ENCODE data around the gene LOC101059915.
"Not testable (repeated sequence)": the region's sequence is repeated elsewhere in the genome, so short reads cannot be mapped to it uniquely, and the experiment has no call there.

The LOC101059915 gene

DNA sequence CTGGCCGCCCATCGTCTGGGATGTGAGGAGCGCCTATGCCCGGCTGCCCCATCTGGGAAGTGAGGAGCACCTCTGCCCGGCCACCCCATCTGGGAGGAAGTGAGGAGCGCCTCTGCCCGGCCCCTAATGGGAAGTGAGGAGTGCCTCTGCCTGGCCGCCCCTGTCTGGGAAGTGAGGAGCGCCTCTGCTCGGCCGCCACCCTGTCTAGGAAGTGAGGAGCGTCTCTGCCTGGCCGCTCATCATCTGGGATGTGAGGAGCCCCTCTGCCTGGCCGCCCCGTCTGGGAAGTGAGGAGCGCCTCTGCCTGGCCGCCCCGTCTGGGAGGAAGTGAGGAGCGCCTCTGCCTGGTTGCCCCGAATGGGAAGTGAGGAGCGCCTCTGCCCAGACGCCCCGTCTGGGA, 8.3 kb downstream of the LOC101059915 start:
- not testable (repeated sequence) for DNase-seq (ENCODE audit: low spot score)

GRCh38 chrX:71676068-71676795, 8.9 kb downstream of the LOC101059915 start:
- not testable (repeated sequence) for DNase-seq (ENCODE audit: low spot score)

- not testable (repeated sequence) for DNase-seq (ENCODE audit: low spot score)
These were observed 9.8 kb downstream of the LOC101059915 start for GRCh38 chrX:71677195-71677594.

DNA sequence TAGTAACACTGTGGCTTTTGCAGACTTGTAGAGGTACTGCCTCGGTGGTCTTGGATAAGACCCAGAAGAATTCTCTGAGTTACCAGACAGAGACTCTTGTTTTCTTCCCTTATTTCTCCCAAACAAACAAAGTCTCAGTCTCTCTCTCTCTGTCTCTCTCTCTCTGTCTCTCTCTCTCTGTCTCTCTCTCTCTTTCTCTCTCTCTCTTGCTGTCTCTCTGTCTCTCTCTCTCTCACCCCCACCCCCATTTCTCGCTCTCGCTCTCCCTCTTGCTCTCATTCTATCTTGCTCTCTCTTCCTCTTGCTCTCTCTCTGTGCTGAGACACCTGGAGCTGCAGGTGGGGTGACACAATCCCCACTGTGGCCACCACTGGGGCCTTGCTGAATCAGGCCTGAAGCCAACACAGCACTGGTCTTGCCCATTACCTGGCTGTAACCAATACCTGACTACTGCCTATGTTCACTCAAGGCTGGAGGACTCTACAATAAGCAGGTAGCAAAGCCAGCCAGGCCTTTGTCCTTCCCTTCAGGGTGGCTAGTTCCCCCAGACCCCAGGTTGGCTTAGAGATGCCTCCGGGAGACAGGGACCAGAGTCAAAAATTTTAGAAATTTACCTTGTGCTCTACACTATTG, 12.3 kb downstream of the LOC101059915 start:
- no peak for DNase-seq (ENCODE audit: low spot score)

- not testable (repeated sequence) for DNase-seq (ENCODE audit: low spot score)
These were observed 29.5 kb downstream of the LOC101059915 start for GRCh38 chrX:71696641-71697465.

DNA sequence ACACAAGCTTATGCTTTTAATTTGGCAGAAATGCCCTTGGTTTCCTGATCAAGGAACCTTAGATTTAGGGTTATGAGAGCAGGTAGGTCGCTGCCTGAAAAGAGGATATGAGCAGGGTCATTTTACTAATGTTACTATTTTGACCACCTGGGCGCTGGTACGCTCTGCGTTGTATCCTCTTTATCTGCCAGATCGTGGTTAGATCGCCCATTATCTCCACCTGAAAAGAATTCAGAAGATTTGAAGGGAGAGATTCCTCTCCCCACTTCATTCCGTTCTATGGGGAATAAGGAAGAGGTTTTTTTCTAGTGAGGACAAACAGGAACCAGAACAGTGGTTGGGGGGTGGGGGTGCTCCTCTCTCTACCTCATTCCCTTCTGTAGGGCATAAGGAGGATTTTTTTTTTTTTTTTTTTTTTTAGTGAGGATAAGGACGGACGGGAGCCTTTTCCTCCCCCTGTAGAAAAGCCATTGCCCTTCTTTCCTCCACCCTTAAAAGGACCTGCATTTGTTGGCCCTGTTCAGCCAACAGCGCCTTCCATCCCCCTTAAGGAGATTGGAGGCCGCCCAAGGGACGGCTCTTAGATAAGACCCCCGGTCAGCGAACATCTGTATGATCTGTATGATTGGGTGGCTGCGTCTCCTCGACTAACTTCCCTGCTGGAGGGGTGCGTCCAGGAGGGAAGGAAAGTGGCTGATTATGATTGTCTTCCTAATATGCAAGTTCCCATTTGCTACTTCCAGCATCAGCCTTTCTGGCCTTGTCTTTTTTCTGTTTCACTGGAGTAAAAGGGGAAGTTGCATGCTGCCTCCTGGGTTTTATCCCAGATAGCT, 30.3 kb downstream of the LOC101059915 start:
- DNase-seq (ENCODE audit: low spot score): not testable (repeated sequence)

DNA sequence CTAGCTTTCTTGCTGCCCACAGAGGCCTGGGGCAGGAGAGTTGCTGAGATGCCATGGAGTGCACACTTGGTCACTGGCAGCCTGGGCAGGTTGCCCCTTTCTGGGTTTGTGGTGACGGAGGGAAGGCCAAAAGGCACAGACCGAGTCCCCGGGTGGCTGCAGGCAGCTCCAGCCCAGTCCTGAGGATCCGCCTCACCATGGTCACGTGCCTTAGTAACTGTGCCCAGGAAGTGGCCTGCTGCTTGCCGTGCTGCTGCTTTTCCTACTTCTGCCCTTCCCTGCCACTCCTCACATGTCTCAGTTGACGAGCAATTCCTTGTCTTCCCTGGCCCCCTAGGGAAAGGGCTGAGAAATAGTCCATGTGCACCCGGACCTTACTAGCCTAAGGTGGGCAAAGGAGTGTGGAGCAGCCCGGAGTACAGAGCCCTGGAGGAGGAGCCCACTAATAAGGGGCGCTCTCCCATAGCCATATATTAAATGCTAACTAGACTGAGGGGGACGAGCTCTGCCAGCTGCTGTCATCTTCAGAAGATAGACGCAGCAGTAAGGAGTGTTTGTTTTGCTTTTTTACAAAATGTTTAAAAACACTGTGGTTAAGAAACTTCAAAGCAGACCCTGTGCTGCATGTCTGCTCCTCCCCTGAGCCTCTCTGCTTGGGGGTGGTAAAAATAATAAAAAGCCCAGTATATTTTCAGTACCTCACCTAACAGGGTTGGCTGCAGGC, 31.1 kb downstream of the LOC101059915 start:
- DNase-seq (ENCODE audit: low spot score): not testable (repeated sequence)

DNA sequence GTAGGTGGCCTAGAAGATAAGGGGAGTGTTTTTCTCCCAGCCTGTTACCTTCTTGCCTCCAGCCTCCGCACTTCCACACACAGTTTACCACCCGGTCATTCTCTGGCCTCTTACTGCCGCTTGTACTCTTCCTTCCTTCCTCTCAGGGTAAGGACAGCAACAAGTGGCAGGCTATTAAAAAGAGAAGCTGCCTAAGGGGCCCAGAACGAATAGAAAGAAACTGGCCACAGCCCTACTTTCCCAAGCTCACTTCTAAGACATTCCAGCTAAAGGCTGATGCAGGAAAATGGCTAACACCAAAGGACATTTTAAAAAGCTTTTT, 31.6 kb downstream of the LOC101059915 start:
- DNase-seq (ENCODE audit: low spot score): not testable (repeated sequence)

DNA sequence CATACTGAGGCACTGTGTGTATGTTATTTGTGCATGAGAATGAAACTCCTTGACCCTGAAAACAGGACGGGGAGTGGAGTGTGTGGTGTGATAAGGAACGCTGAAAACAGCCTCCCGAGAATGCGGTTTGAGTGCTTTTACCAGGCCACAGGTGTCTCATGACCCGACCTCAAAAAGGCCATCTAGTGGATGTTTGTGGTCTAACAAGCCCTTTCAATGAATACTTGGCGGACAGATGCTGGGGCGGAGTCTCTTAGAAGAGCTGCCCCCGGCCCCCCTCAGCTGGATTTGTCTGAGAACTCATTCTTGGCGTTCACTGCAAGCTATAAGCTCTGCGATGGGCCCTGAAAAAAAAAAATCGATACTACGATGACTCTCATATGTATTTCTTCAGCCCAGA, 35.5 kb downstream of the LOC101059915 start:
- DNase-seq (ENCODE audit: low spot score): not testable (repeated sequence)

GRCh38 chrX:71714064-71714463, 46.7 kb downstream of the LOC101059915 start:
- not testable (repeated sequence) for DNase-seq (ENCODE audit: low spot score)

- not testable (repeated sequence) for DNase-seq (ENCODE audit: low spot score)
These were observed 48.2 kb downstream of the LOC101059915 start for GRCh38 chrX:71715551-71715950.

DNA sequence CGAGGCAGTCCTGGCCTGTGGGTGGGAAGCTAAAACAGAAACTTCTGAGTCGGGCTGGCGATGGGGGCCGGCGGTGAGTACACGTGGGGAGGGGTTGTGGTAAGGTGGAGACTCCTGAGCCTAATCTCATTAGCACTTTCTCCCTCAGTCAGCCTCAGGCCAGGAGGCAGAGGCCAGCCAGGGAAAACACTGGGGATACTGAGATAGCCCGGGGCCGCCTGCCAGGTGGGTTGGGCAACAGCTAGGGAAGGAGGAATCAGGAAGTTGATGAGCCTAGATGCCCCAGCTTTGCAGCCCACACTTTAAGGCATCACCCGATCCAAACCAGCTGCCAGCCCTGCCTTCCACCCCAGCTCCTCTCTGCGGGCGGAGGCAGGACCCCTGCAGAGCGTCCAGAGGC, 49.0 kb downstream of the LOC101059915 start:
- DNase-seq (ENCODE audit: low spot score): not testable (repeated sequence)

DNA sequence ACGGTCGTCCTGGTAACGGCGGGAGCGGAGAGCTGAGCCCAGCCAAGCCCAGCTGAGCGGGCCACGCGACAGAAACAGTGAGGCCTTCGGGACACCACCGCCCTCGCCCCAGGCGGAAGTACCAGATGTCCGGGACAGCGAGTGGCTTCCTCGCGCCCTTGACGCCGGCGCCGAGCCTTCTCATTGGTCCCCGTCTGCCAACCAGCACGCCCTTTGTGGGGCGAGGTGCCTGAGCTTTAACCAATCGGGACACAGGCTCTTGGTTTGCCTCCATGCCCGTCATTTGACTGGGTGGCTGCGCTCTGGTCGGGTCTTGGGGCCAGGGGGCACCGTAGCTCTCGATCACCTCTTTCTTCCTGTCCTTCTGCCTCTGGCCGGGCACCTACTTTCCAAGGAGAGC, 50.8 kb downstream of the LOC101059915 start, which contains the start of gene CXorf49:
Gene CXorf49, minus strand, starts transcription at position 101 of the 400 bp plus-strand sequence. CDS start 134 bp downstream, outside the sequence.
- not testable (repeated sequence) for DNase-seq (ENCODE audit: low spot score)

DNA sequence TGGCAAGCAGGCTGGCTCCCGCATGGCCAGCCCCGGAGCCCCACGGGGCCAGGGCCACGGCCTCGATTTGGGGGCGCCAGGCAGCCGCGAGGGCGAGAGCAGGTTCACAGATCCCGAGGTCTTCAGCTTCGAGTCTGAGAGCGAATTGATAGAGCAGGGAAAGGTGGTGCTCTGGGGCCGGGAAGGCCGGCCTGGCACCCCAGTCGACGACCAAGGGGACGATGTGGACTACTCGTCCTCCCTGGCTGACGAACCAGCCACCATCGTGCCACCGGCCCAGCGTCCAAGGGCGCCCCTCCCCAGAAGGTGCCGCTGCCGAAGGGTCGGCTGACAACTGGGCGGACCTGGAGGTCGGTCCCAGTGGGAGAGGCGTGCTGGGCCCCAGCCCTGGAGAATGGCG, 51.8 kb downstream of the LOC101059915 start:
- not testable (repeated sequence) for DNase-seq (ENCODE audit: low spot score)

GRCh38 chrX:71720289-71720886, 53.0 kb downstream of the LOC101059915 start:
- DNase-seq (ENCODE audit: low spot score): not testable (repeated sequence)
